HCT116 (cell line): ENCODE results near the gene RPP21. TPM values are rescaled to one million over a fixed set of nuclear protein-coding genes. Genes with fewer than 3 reads are reported as not detected.

Experiments used
- ATAC-seq: fragments of 200-7000 bp; cut with Tn5 transposase; 2 replicates; pipeline ENCODE4 v1.9.1; 2020; ENCODE audit warnings: mild to moderate bottlenecking, moderate library complexity
- BruUV-seq: library from RNA; stranded (reverse); fragments of 400-500 nt; replicated peaks from 2 replicates; lab custom pipeline; 2021; lab: Mats Ljungman, UMichigan
- CTCF ChIA-PET: fragments of 300-600 bp; sonication (Branson Sonifier 250); formaldehyde crosslinking; loops from one replicate; lab custom pipeline; 2021; ENCODE audit warnings: antibody characterized with exemption; lab: Charles Lee
- POLR2A ChIA-PET: fragments of 300-600, 350-600 bp; sonication (Branson Sonifier 250); formaldehyde crosslinking; loops from one replicate; lab custom pipeline; 2021; ENCODE audit warnings: antibody characterized with exemption; lab: Charles Lee
- RAD21 ChIA-PET, 2 experiments: fragments of 300-600 bp; sonication (Branson Sonifier 250); formaldehyde crosslinking; loops; one replicate each; lab custom pipeline; 2023; ENCODE audit warnings: low total read pairs in 2 of 2; ENCODE audit not compliant: uncharacterized antibody in 2 of 2, unreplicated experiment in 2 of 2, low non-redundant PET in 1 of 2; lab: Charles Lee
- DNase-seq: peaks from one replicate; pipeline ENCODE4 v3.0.0-alpha.2; 2010; ENCODE audit warnings: low read depth, low spot score
- H2AFZ ChIP-seq: fragments of 200-600 bp; shearing (Covaris generic), sonication (generic); 2 replicates; pipeline ENCODE4 v1.6.1; 2017; ENCODE audit warnings: low read depth, mixed run types, mixed read lengths, antibody characterized with exemption, low read length; ENCODE audit not compliant: poor library complexity, severe bottlenecking
- H3K27ac ChIP-seq: 2 replicates; pipeline ENCODE4 v1.5.1; 2012; ENCODE audit warnings: low read depth, low read length
- H3K27me3 ChIP-seq: fragments of 200-600 bp; sonication (generic); 2 replicates; pipeline ENCODE4 v1.6.1; 2016; ENCODE audit warnings: mixed run types, low read length, mixed read lengths; ENCODE audit not compliant: insufficient read depth
- H3K36me3 ChIP-seq, 2 experiments: fragments of 200-500 bp in 1 of 2; fragments of 200-600 bp in 1 of 2; sonication (Bioruptor generic) in 1 of 2; sonication (generic) in 1 of 2; 2 replicates each; pipeline versions ENCODE4 v1.5.1 to v1.6.1; 2014 to 2016; ENCODE audit warnings: low read length in 2 of 2, inconsistent platforms in 1 of 2, mixed read lengths in 1 of 2, mixed run types in 1 of 2; ENCODE audit not compliant: insufficient read depth in 2 of 2, control insufficient read depth in 1 of 2
- H3K4me1 ChIP-seq, 2 experiments: fragments of 200-600 bp in 1 of 2; sonication (generic) in 1 of 2; 2 replicates each; pipeline versions ENCODE4 v1.5.1 to v1.6.1; 2012 to 2017; ENCODE audit warnings: low read length in 2 of 2, inconsistent platforms in 1 of 2, mild to moderate bottlenecking in 1 of 2, mixed read lengths in 1 of 2, mixed run types in 1 of 2, moderate library complexity in 1 of 2; ENCODE audit not compliant: insufficient read depth in 2 of 2, control insufficient read depth in 1 of 2
- H3K4me2 ChIP-seq: fragments of 200-600 bp; sonication (generic); 2 replicates; pipeline ENCODE4 v1.6.1; 2017; ENCODE audit warnings: mixed run types, low read length, mixed read lengths
- H3K4me3 ChIP-seq, 2 experiments: fragments of 200-600 bp in 1 of 2; sonication (generic) in 1 of 2; replicated peaks in 1 of 2; 2 replicates each; pipeline ENCODE4 v1.5.1; 2011 to 2016; ENCODE audit warnings: low read length in 2 of 2, control low read depth in 1 of 2, low read depth in 1 of 2, mild to moderate bottlenecking in 1 of 2, mixed read lengths in 1 of 2, mixed run types in 1 of 2
- H3K79me2 ChIP-seq: fragments of 200-600 bp; sonication (generic); 2 replicates; pipeline ENCODE4 v1.6.1; 2017; ENCODE audit warnings: mild to moderate bottlenecking, mixed run types, low read length, moderate library complexity, mixed read lengths; ENCODE audit not compliant: insufficient read depth
- H3K9ac ChIP-seq: fragments of 200-600 bp; sonication (generic); 2 replicates; pipeline ENCODE4 v1.6.1; 2016; ENCODE audit warnings: low read length, mixed read lengths
- H3K9me2 ChIP-seq: fragments of 200-600 bp; sonication (generic), shearing (Covaris generic); 2 replicates; pipeline ENCODE4 v1.6.1; 2017; ENCODE audit warnings: mixed run types, mild to moderate bottlenecking, moderate library complexity; ENCODE audit not compliant: insufficient read depth
- H3K9me3 ChIP-seq, 2 experiments: fragments of 200-500 bp in 1 of 2; fragments of 200-600 bp in 1 of 2; sonication (Bioruptor generic) in 1 of 2; sonication (generic) in 1 of 2; 2 replicates each; pipeline ENCODE4 v1.6.1; 2014 to 2017; ENCODE audit warnings: low read length in 2 of 2, mixed read lengths in 2 of 2, inconsistent platforms in 1 of 2, low read depth in 1 of 2, mild to moderate bottlenecking in 1 of 2, mixed run types in 1 of 2, moderate library complexity in 1 of 2; ENCODE audit not compliant: control insufficient read depth in 1 of 2, insufficient read depth in 1 of 2
- H4K20me1 ChIP-seq: fragments of 200-600 bp; sonication (generic), shearing (Covaris generic); 2 replicates; pipeline ENCODE4 v1.6.1; 2017; ENCODE audit warnings: mixed run types, mild to moderate bottlenecking, moderate library complexity; ENCODE audit not compliant: insufficient read depth
- ATF3 ChIP-seq: IDR thresholded peaks from 2 replicates; pipeline ENCODE4 v1.6.1; 2012
- CBX3 ChIP-seq: IDR thresholded peaks from 2 replicates; pipeline ENCODE4 v1.6.1; 2012; ENCODE audit warnings: low read depth
- CEBPB ChIP-seq: IDR thresholded peaks from 2 replicates; pipeline ENCODE4 v1.6.1; 2012; ENCODE audit warnings: low read depth
- EGR1 ChIP-seq: IDR thresholded peaks from 2 replicates; pipeline ENCODE4 v1.6.1; 2012; ENCODE audit warnings: low read depth
- FOSL1 ChIP-seq: IDR thresholded peaks from 2 replicates; pipeline ENCODE4 v1.6.1; 2012; ENCODE audit warnings: low read depth
- JUND ChIP-seq: IDR thresholded peaks from 2 replicates; pipeline ENCODE4 v1.6.1; 2012
- MAX ChIP-seq: IDR thresholded peaks from 2 replicates; pipeline ENCODE4 v1.6.1; 2012
- YY1 ChIP-seq: IDR thresholded peaks from 2 replicates; pipeline ENCODE4 v1.6.1; 2011; ENCODE audit warnings: low read length, low read depth, moderate library complexity, mild to moderate bottlenecking; ENCODE audit not compliant: insufficient replicate concordance; ENCODE audit errors: extremely low read depth
- ZNF274 ChIP-seq: fragments of 200-500 bp; sonication (Bioruptor generic); IDR thresholded peaks from 2 replicates; pipeline ENCODE4 v1.6.1; 2014; ENCODE audit warnings: mild to moderate bottlenecking, low read depth, low read length, inconsistent platforms
- intact Hi-C: fragments of 100-400 bp; cut with micrococcal nuclease; formaldehyde crosslinking; loops from 2 replicates; pipeline ENCODE4 v1.10.0; 2022
- total RNA-seq: library from RNA; stranded (reverse); gene quantifications from one replicate; pipeline ENCODE4 v1.2.1, GENCODE V29; 2021; ENCODE audit not compliant: unreplicated experiment
- TF ChIP-seq, protein P1 (sequence below): IDR thresholded peaks from 2 replicates; pipeline ENCODE4 v1.6.1; 2012; ENCODE audit warnings: low read depth

The RPP21 gene
- total RNA-seq, 1 experiment from 2014 or later = 70.4 TPM

DNA sequence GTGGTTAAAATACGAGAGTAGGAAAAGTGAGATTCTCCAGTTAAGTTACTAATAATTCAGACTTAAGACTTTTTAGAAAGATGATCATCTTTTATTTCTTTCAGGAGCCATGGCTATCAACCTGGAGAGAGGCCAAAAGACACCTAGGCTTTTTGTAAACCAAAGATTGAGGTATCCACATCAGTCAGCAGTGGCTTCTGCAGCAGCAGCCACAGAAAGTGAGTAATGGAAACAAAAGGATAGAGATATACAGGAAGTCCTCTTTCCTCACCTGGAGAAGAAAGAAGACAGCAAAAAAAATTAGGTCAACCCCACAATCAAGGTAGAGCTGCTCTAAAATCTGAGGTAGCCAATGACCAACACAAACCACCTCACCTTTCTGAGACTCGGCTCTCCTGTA is 41.0 kb upstream of the RPP21 start:
- POLR2A ChIA-PET = no interaction called here
- Histone ChIP-seq H3K27me3 (no peaks in the 10 kb centered on the region), H3K4me2 (no peak overlapping the region), H3K4me3 (no peak overlapping the region), H3K79me2 (peaks cover 71% of the 10 kb centered on the region), H3K9me3 (0 out of 4 replicates have a peak, but pooled peaks cover 0 to 5% of the 10 kb centered on the region in 2 experiments), H3K27ac (no peak overlapping the region), H3K4me1 (no peaks in the 10 kb centered on the region), H3K36me3 (peaks cover 2 to 35% of the 10 kb centered on the region in 2 experiments; a peak in 1 of 4 replicates), H2AFZ (no peak overlapping the region), H3K9ac (no peak overlapping the region), H3K9me2 (no peaks in the 10 kb centered on the region), H4K20me1 (no peaks in the 10 kb centered on the region)
- RAD21 ChIA-PET = no interaction called here
- CTCF ChIA-PET = no interaction called here
- TF ChIP-seq ATF3 (no peak), FOSL1 (no peak), ZNF274 (no peak), EGR1 (no peak), CBX3 (no peak), JUND (no peak)
- no TSS peak for BruUV-seq
- no peak for DNase-seq
- no peak for ATAC-seq
- intact Hi-C loops = no loop called here

DNA sequence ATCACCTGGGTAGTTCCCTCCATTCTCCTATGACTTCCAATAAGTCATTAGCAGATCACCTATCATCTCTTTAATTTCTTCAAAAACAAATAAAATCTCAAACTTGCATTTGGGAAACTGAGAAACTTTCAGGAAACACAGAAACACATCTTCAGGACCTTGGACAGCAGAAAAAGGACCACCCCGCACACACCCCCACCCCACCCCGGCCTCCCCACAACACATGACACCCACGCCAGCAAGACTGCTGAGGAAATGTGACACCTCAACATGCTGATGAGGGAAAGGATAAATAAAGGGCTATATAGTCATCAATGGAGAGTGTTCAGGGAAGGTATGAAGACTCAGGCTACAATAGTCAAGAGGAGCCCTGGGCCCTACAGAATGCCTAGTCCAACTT is 33.9 kb upstream of the RPP21 start:
- no peaks in the 10 kb centered on the region for H3K9me3 ChIP-seq
- H3K9me2 ChIP-seq = no peaks in the 10 kb centered on the region
- H4K20me1 ChIP-seq = no peaks in the 10 kb centered on the region; the same call in 1 of the 2 replicates
- no TSS peak for BruUV-seq
- RAD21 ChIA-PET = no interaction called here
- no peak overlapping the region for H3K4me2 ChIP-seq
- DNase-seq (no peak), ATAC-seq (no peak)
- peaks cover 19 to 27% of the 10 kb centered on the region in 2 experiments; a peak in 2 of 4 replicates for H3K36me3 ChIP-seq
- peaks cover 95% of the 10 kb centered on the region for H3K79me2 ChIP-seq
- POLR2A ChIA-PET = no interaction called here
- no peak overlapping the region for H2AFZ ChIP-seq
- TF ChIP-seq CEBPB (no peak), MAX (no peak), ZNF274 (no peak), YY1 (no peak)
- TF ChIP-seq, protein P1, sequence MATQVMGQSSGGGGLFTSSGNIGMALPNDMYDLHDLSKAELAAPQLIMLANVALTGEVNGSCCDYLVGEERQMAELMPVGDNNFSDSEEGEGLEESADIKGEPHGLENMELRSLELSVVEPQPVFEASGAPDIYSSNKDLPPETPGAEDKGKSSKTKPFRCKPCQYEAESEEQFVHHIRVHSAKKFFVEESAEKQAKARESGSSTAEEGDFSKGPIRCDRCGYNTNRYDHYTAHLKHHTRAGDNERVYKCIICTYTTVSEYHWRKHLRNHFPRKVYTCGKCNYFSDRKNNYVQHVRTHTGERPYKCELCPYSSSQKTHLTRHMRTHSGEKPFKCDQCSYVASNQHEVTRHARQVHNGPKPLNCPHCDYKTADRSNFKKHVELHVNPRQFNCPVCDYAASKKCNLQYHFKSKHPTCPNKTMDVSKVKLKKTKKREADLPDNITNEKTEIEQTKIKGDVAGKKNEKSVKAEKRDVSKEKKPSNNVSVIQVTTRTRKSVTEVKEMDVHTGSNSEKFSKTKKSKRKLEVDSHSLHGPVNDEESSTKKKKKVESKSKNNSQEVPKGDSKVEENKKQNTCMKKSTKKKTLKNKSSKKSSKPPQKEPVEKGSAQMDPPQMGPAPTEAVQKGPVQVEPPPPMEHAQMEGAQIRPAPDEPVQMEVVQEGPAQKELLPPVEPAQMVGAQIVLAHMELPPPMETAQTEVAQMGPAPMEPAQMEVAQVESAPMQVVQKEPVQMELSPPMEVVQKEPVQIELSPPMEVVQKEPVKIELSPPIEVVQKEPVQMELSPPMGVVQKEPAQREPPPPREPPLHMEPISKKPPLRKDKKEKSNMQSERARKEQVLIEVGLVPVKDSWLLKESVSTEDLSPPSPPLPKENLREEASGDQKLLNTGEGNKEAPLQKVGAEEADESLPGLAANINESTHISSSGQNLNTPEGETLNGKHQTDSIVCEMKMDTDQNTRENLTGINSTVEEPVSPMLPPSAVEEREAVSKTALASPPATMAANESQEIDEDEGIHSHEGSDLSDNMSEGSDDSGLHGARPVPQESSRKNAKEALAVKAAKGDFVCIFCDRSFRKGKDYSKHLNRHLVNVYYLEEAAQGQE = peak; percentile 43
- no peaks in the 10 kb centered on the region for H3K4me1 ChIP-seq
- H3K27me3 ChIP-seq = no peaks in the 10 kb centered on the region
- H3K27ac ChIP-seq = no peak overlapping the region
- H3K9ac ChIP-seq = no peak overlapping the region
- intact Hi-C loops = no loop called here
- CTCF ChIA-PET = no interaction called here
- H3K4me3 ChIP-seq = no peak overlapping the region
